ENCODE results near the gene DIP2C.

The DIP2C gene

GRCh38 chr10:627032-627992, 62.2 kb downstream of the DIP2C start:
- no peak for DNase-seq (ENCODE audit: low read depth in 2 of 2)

GRCh38 chr10:625751-626711, 63.4 kb downstream of the DIP2C start:
- DNase-seq (ENCODE audit: low read depth in 2 of 2) = no peak

- no peak for DNase-seq (ENCODE audit: low read depth in 2 of 2)
Measured at GRCh38 chr10:625333-625696, 64.2 kb downstream of the DIP2C start.

GRCh38 chr10:624605-625332, 64.7 kb downstream of the DIP2C start:
- DNase-seq (ENCODE audit: low read depth in 2 of 2) = no peak

GRCh38 chr10:624312-624604, 65.2 kb downstream of the DIP2C start:
- no peak for DNase-seq (ENCODE audit: low read depth in 2 of 2)

- DNase-seq (ENCODE audit: low read depth in 2 of 2) = no peak
Measured at GRCh38 chr10:623477-624311, 65.8 kb downstream of the DIP2C start.

GRCh38 chr10:623014-623413, 66.5 kb downstream of the DIP2C start:
- DNase-seq (ENCODE audit: low read depth in 2 of 2) = no peak

GRCh38 chr10:621981-622740, 67.3 kb downstream of the DIP2C start:
- no peak for DNase-seq (ENCODE audit: low read depth in 2 of 2)

- DNase-seq (ENCODE audit: low read depth in 2 of 2) = no peak
Measured at GRCh38 chr10:621513-621912, 68.0 kb downstream of the DIP2C start.

- DNase-seq (ENCODE audit: low read depth in 2 of 2) = no peak
Measured at GRCh38 chr10:620971-621370, 68.5 kb downstream of the DIP2C start.

GRCh38 chr10:620417-620816, 69.1 kb downstream of the DIP2C start:
- no peak for DNase-seq (ENCODE audit: low read depth in 2 of 2)

- no peak for DNase-seq (ENCODE audit: low read depth in 2 of 2)
Measured at GRCh38 chr10:619710-620109, 69.8 kb downstream of the DIP2C start.

GRCh38 chr10:618229-618989, 71.1 kb downstream of the DIP2C start:
- DNase-seq (ENCODE audit: low read depth in 2 of 2) = no peak

GRCh38 chr10:617471-617870, 72.0 kb downstream of the DIP2C start:
- no peak for DNase-seq (ENCODE audit: low read depth in 2 of 2)

GRCh38 chr10:615583-616152, 73.8 kb downstream of the DIP2C start:
- no peak for DNase-seq (ENCODE audit: low read depth in 2 of 2)

GRCh38 chr10:614790-615582, 74.5 kb downstream of the DIP2C start:
- no peak for DNase-seq (ENCODE audit: low read depth in 2 of 2)

GRCh38 chr10:614139-614711, 75.2 kb downstream of the DIP2C start:
- DNase-seq (ENCODE audit: low read depth in 2 of 2) = no peak

All from stimulated activated CD4-positive, alpha-beta T cell treated with anti-CD3 and anti-CD28 coated beads, Interleukin-1b, Interleukin-23, amount 100 ng/mL, for 4 hours (primary cell).